GM12874 (cell line): ENCODE results near the gene ARMH2.

Experiments used
- TF ChIP-seq, protein P1 (sequence below): IDR thresholded peaks from 2 replicates; pipeline ENCODE4 v1.5.1; 2011; ENCODE audit warnings: low read depth, mild to moderate bottlenecking, control low read depth, low read length, moderate library complexity; ENCODE audit not compliant: insufficient read depth

The ARMH2 gene

DNA sequence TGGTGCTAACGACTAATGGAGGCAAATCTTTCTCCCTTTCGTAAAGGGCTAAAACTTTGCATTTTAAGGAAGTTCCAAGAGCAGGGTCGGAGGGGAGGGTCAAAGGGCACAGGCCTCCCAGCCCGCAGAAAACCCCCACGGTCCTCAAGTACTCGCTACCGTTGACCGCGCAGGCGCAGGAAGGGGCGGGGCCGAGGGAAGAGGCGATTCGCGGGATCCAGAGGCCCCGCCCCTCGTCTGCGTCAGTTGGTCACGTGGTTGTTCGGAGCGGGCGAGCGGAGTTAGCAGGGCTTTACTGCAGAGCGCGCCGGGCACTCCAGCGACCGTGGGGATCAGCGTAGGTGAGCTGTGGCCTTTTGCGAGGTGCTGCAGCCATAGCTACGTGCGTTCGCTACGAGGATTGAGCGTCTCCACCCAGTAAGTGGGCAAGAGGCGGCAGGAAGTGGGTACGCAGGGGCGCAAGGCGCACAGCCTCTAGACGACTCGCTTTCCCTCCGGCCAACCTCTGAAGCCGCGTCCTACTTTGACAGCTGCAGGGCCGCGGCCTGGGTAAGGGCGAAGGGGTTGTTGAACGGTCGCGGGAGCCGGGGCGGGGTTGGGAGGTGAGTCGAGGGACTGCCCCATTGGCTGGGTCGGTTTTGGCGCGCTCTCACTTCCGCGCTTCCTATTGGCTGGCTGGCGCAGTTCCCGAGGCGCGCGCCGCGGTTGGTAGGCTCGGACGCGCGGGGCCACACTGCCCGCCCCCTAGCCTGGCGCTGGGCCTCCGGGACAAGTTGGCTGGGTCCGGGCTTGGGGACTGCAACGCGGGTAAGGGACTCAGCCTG is 23.8 kb downstream of the ARMH2 start, which contains the start of gene GMNN:
GMNN (plus strand) TSS at position 242 of the 824 bp plus-strand sequence. CDS start 2,310 bp downstream, outside the sequence.
- TF ChIP-seq, protein P1, sequence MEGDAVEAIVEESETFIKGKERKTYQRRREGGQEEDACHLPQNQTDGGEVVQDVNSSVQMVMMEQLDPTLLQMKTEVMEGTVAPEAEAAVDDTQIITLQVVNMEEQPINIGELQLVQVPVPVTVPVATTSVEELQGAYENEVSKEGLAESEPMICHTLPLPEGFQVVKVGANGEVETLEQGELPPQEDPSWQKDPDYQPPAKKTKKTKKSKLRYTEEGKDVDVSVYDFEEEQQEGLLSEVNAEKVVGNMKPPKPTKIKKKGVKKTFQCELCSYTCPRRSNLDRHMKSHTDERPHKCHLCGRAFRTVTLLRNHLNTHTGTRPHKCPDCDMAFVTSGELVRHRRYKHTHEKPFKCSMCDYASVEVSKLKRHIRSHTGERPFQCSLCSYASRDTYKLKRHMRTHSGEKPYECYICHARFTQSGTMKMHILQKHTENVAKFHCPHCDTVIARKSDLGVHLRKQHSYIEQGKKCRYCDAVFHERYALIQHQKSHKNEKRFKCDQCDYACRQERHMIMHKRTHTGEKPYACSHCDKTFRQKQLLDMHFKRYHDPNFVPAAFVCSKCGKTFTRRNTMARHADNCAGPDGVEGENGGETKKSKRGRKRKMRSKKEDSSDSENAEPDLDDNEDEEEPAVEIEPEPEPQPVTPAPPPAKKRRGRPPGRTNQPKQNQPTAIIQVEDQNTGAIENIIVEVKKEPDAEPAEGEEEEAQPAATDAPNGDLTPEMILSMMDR: no peak

GRCh38 chr6:24768361-24768760 is 30.4 kb downstream of the ARMH2 start:
- TF ChIP-seq, protein P1: no peak

GRCh38 chr6:24766680-24767462 is 31.8 kb downstream of the ARMH2 start:
- TF ChIP-seq, protein P1: 0 out of 2 replicates have a peak, but pooled peaks have one; percentile 9

DNA sequence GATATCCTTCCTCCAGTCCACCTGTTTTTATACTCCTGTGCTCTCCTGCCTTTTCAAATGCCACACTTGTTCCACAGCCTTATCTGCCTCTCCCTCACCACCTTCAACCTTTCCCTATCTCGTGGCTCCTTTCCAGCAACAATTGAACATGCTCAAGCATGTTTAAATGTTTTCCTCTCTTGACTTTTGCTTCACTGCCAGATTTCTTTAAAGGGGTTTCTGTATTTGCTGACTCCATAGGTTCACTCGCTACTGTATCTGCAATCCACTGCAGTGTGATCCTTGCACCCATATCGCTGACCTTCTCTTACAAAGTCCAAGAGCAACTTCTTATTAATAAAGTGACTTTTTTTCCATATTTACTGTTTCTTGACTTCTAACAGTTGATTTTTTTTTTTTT is 35.1 kb downstream of the ARMH2 start:
- TF ChIP-seq, protein P1: no peak

- TF ChIP-seq, protein P1: no peak
Measured at GRCh38 chr6:24761851-24762250, 36.9 kb downstream of the ARMH2 start.

DNA sequence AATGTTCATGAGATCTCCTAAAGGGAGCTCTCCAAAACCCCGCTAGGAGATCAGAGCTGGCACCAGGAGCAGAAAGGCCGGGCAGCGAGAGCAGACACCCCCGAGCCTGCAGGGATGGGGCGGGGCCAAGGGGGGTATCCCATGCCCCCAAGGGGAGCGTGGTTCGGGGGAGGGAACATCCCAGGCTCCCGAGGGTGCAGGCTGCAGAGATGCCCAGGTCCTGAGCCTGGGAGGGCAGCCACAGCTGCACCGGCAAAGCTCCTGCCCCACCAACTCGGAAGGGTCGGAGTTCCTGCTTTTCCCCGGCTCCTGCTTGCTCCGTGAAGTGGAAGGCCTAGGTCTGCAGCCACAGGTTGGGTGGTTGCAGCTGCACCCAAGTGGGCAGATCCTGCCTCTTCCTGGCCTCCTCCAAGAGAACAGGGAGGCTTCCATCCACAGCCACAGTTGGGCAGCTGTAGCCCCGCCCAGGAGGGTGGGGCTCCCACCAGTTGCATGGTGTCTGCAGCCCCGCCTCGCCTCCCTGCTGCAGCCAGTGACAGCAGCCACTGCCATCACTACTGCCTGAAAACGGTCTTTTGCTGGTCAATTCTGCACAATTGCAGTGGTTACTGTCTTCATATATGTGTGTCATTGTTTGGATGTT is 37.4 kb downstream of the ARMH2 start:
- TF ChIP-seq, protein P1: no peak

- TF ChIP-seq, protein P1: no peak
Measured at GRCh38 chr6:24760210-24760609, 38.5 kb downstream of the ARMH2 start.
